Tibial nerve (tissue), 4 donors: Measurements from ENCODE around the gene MAP3K4. TPM values are rescaled to one million over a fixed set of nuclear protein-coding genes. Genes with fewer than 3 reads are reported as not detected.
"Not testable (repeated sequence)": the region's sequence is repeated elsewhere in the genome, so short reads cannot be mapped to it uniquely, and the experiment has no call there.

Experiments used
- DNase-seq, 2 donors: peaks; one replicate each; pipeline ENCODE4 v3.0.0-alpha.2; 2019; ENCODE audit warnings: low spot score in 2 of 2
- H3K27ac ChIP-seq, 4 donors: fragments of 200-600 bp; sonication (generic) in 3 of 4; one replicate each; pipeline ENCODE4 v1.5.1; 2017 to 2019; ENCODE audit warnings: mild to moderate bottlenecking in 1 of 4
- H3K27me3 ChIP-seq, 2 donors: fragments of 200-600 bp; sonication (generic) in 1 of 2; one replicate each; pipeline versions ENCODE4 v1.5.1 to v1.6.0; 2017 to 2019
- H3K36me3 ChIP-seq, 3 donors: fragments of 200-600 bp; sonication (generic); one replicate each; pipeline ENCODE4 v1.5.1; 2018 to 2019
- H3K4me1 ChIP-seq, 4 donors: fragments of 200-600 bp; sonication (generic) in 3 of 4; one replicate each; pipeline ENCODE4 v1.5.1; 2017 to 2019
- H3K4me3 ChIP-seq, 4 donors: fragments of 200-600 bp; sonication (generic) in 3 of 4; one replicate each; pipeline ENCODE4 v1.5.1; 2017 to 2019; ENCODE audit warnings: mild to moderate bottlenecking in 1 of 4, moderate library complexity in 1 of 4
- H3K9me3 ChIP-seq, 4 donors: fragments of 200-600 bp; sonication (generic) in 3 of 4; one replicate each; pipeline ENCODE4 v1.5.1; 2017 to 2019
- CTCF ChIP-seq, 5 experiments: fragments of 200-600 bp in 3 of 5; fragments of 450-650 bp in 2 of 5; sonication (generic) in 3 of 5; IDR thresholded peaks; one replicate each; pipeline ENCODE4 v1.5.1; 2016 to 2019; ENCODE audit warnings: antibody characterized with exemption in 5 of 5, mild to moderate bottlenecking in 3 of 5, moderate library complexity in 2 of 5
- EP300 ChIP-seq, 2 donors: sonication (generic); formaldehyde crosslinking; IDR thresholded peaks; one replicate each; pipeline ENCODE4 v1.6.1; 2017; ENCODE audit warnings: antibody characterized with exemption in 2 of 2, mild to moderate bottlenecking in 1 of 2
- POLR2A ChIP-seq, 2 donors: fragments of 450-650 bp; IDR thresholded peaks; one replicate each; pipeline ENCODE4 v1.6.1; 2017; ENCODE audit warnings: antibody characterized with exemption in 2 of 2, mild to moderate bottlenecking in 2 of 2, moderate library complexity in 2 of 2
- WGBS, 2 donors: methylation state at CpG; one replicate each; pipeline ENCODE4 v1.1.5; 2018; 5-methylcytosine and 5-hydroxymethylcytosine counted together
- total RNA-seq, 4 donors: library from RNA; depleted of rRNA; stranded (reverse); fragments of >200 nt; gene quantifications; one replicate each; pipeline ENCODE4 v1.1.0, GENCODE V29; 2016

Gene MAP3K4
- total RNA-seq, 4 donors from 2014 or later: 42.9 to 63.0 (median 56.0) TPM

GRCh38 chr6:160967351-160967750 is 24.2 kb upstream of the MAP3K4 start:
- peak overlapping the region in 1 of 4 donors; percentile 16 for H3K27ac ChIP-seq
- WGBS, 2 donors: 86 to 89% methylated on average over 4 of the region's 4 CpGs
- no peaks in the 10 kb centered on the region for H3K9me3 ChIP-seq
- DNase-seq: no peak
- H3K36me3 ChIP-seq: no peaks in the 10 kb centered on the region
- H3K4me3 ChIP-seq: no peak overlapping the region
- no peaks in the 10 kb centered on the region for H3K27me3 ChIP-seq
- H3K4me1 ChIP-seq: peaks cover 0 to 16% (median 6%) of the 10 kb centered on the region in 4 donors
- no peak for TF ChIP-seq POLR2A (IDR thresholded peaks at IDR 0.05)
- TF ChIP-seq EP300 (IDR thresholded peaks at IDR 0.05): no peak
- no peak for TF ChIP-seq CTCF (IDR thresholded peaks at IDR 0.05)

DNA sequence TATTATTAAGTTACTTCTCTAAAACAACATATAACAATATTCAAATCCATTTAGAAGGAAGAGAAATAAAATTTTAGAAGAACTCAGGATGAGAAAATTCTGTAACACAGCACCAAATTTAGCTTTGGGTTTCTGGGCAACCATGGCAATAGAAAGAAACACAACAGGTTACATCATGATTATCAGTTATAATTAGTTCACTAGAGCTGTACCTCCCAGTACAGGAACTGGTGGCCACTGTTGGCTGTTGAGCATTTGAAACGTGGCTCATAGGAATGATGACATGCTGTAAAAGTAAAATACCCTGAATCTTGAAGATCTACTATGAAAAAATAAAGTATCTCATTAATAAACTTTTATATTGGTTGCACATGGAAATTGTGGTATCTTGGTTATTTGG is 23.7 kb upstream of the MAP3K4 start:
- no peak for TF ChIP-seq POLR2A (IDR thresholded peaks at IDR 0.05)
- no peak for TF ChIP-seq EP300 (IDR thresholded peaks at IDR 0.05)
- TF ChIP-seq CTCF (IDR thresholded peaks at IDR 0.05): no peak
- DNase-seq: no peak
- no peak overlapping the region for H3K27ac ChIP-seq
- no peaks in the 10 kb centered on the region for H3K27me3 ChIP-seq
- WGBS, 2 donors: 63 to 65% methylated on average over 1 of the region's 1 CpG
- no peak overlapping the region for H3K4me3 ChIP-seq
- H3K9me3 ChIP-seq: no peaks in the 10 kb centered on the region
- peaks cover 0 to 15% (median 6%) of the 10 kb centered on the region in 4 donors for H3K4me1 ChIP-seq
- no peaks in the 10 kb centered on the region for H3K36me3 ChIP-seq

DNA sequence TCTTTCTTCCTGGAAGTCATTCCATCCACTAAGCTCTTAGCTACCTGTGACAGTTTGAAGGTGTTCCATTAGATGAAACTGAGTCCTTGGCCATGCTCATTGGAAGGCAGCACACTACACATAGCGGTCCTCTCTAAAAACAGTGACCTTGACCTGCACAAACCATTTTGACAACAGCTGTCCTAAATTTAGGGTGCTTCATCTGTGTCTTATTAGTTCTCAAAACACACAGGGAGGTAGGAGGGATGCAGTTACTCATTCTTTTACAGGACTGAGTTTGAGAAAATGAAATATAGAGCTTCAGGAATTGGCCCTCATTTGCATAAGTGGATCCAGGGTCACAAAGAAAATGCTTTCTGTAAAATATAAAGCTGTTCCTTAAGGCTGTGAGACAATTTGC is 20.4 kb upstream of the MAP3K4 start:
- Histone ChIP-seq H3K27me3 (no peaks in the 10 kb centered on the region), H3K27ac (no peak overlapping the region), H3K36me3 (no peaks in the 10 kb centered on the region), H3K4me3 (no peak overlapping the region), H3K9me3 (no peaks in the 10 kb centered on the region), H3K4me1 (peaks cover 0 to 21% (median 10%) of the 10 kb centered on the region in 4 donors)
- no peak for DNase-seq
- TF ChIP-seq POLR2A (IDR thresholded peaks at IDR 0.05) (no peak), EP300 (IDR thresholded peaks at IDR 0.05) (no peak), CTCF (IDR thresholded peaks at IDR 0.05) (no peak)
- WGBS, 2 donors: 78 to 82% methylated on average over 1 of the region's 1 CpG

DNA sequence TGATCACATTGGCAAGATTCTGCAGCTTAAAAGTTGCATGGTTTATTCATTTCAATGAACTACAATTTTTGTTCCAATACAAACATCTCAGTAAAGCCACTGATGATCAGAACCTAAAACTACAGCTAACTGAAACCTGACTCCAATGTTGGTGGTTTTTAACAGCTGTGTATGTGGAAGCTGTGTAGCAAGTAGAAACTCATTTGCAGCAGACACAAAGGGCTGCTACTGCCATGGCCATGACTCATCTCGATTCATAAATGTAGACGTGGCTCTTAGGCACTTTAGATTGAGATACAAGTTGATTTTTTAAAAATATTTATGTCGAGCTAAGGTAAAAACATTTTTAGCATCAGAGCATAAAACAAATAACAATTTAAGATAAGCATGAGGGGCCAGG is 19.5 kb upstream of the MAP3K4 start:
- H3K4me3 ChIP-seq: no peak overlapping the region
- DNase-seq: no peak
- H3K27me3 ChIP-seq: no peaks in the 10 kb centered on the region
- no peaks in the 10 kb centered on the region for H3K36me3 ChIP-seq
- TF ChIP-seq CTCF (IDR thresholded peaks at IDR 0.05) (no peak), POLR2A (IDR thresholded peaks at IDR 0.05) (no peak)
- H3K27ac ChIP-seq: peak overlapping the region in 1 of 4 donors; percentile 33
- WGBS, 2 donors: 36 to 47% methylated on average over 3 of the region's 3 CpGs
- H3K4me1 ChIP-seq: peaks cover 0 to 21% (median 10%) of the 10 kb centered on the region in 4 donors
- no peaks in the 10 kb centered on the region for H3K9me3 ChIP-seq

DNA sequence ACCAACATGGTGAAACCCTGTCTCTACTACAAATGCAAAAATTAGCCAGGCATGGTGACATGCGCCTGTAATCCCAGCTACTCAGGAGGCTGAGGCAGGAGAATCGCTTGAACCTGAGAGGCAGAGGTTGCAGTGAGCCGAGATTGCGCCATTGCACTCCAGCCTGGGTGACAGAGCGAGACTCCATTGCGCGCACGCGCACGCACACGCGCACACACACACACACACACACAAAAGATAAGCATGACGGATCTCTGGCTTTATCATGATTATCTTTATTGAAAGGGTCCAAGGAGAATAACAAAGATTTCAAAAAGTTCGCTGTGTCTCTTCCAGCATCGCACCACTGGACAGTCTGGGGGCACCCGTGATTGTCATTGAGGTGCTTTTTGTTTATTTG is 19.0 kb upstream of the MAP3K4 start:
- H3K4me3 ChIP-seq, DNase-seq, H3K27me3 ChIP-seq, H3K9me3 ChIP-seq, H3K36me3 ChIP-seq: not testable (repeated sequence)
- H3K4me1 ChIP-seq: peaks cover 0 to 21% (median 10%) of the 10 kb centered on the region in 4 donors
- 90 to 91% methylated on average over 16 of the region's 16 CpGs for WGBS, 2 donors
- H3K27ac ChIP-seq: peak overlapping the region in 1 of 4 donors; percentile 84
